Panc1 (cell line): ENCODE data around the gene IL21R. TPM values are rescaled to one million over a fixed set of nuclear protein-coding genes. Genes with fewer than 3 reads are reported as not detected.

Experiments used
- total RNA-seq: library from RNA; stranded (reverse); gene quantifications from one replicate; pipeline ENCODE4 v1.2.1, GENCODE V29; 2021; ENCODE audit not compliant: unreplicated experiment

The IL21R gene
- total RNA-seq, 1 experiment from 2014 or later = 0.10 TPM

Other genes with a start within 250 kb of the IL21R start
- gene KDM8, start 198.6 kb upstream of the IL21R start, total RNA-seq = 7.9 TPM
- gene NSMCE1, start 133.4 kb upstream of the IL21R start, total RNA-seq = 48.2 TPM
- 28.9 TPM for gene IL4R, start 88.2 kb upstream of the IL21R start, total RNA-seq
- 121 TPM for gene GTF3C1, start 147.7 kb downstream of the IL21R start, total RNA-seq
- gene KATNIP, start 148.0 kb downstream of the IL21R start, total RNA-seq = 36.7 TPM